HUES6 (cell line): ENCODE data around the gene ERBB4.

ENCODE experiments used
- H3K27ac ChIP-seq: 2 replicates; pipeline ENCODE4 v1.7.0; 2013; ENCODE audit warnings: low read depth, mild to moderate bottlenecking, low read length, inconsistent platforms
- H3K27me3 ChIP-seq: 2 replicates; pipeline ENCODE4 v1.6.1; 2013; ENCODE audit warnings: low read length; ENCODE audit not compliant: control insufficient read depth, insufficient read depth
- H3K36me3 ChIP-seq: 2 replicates; pipeline ENCODE4 v1.6.1; 2013; ENCODE audit warnings: low read length; ENCODE audit not compliant: control insufficient read depth, insufficient read depth
- H3K4me1 ChIP-seq: 2 replicates; pipeline ENCODE4 v1.6.1; 2013; ENCODE audit warnings: low read length; ENCODE audit not compliant: control insufficient read depth, insufficient read depth
- H3K4me3 ChIP-seq: 2 replicates; pipeline ENCODE4 v1.5.1; 2013; ENCODE audit warnings: low read depth, low read length
- H3K9ac ChIP-seq: one replicate; pipeline ENCODE4 v1.6.1; 2013; ENCODE audit warnings: mild to moderate bottlenecking, low read length
- H3K9me3 ChIP-seq: 2 replicates; pipeline ENCODE4 v1.6.1; 2013; ENCODE audit warnings: low read depth, low read length; ENCODE audit not compliant: control insufficient read depth, insufficient read depth

Gene ERBB4

GRCh38 chr2:211436182-211436581 lies 1102.4 kb downstream of the ERBB4 start:
- Histone ChIP-seq H3K4me1 (no peaks in the 10 kb centered on the region; the same call in 1 of the 2 replicates), H3K4me3 (no peak overlapping the region), H3K36me3 (no peaks in the 10 kb centered on the region), H3K9ac (no peak overlapping the region), H3K27me3 (no peaks in the 10 kb centered on the region), H3K9me3 (no peaks in the 10 kb centered on the region; the same call in 1 of the 2 replicates), H3K27ac (no peak overlapping the region)

- H3K27me3 ChIP-seq, result no peaks in the 10 kb centered on the region
- H3K9ac ChIP-seq, result no peak overlapping the region
- H3K4me1 ChIP-seq, result no peaks in the 10 kb centered on the region; the same call in 1 of the 2 replicates
- no peaks in the 10 kb centered on the region for H3K9me3 ChIP-seq
- H3K4me3 ChIP-seq, result no peak overlapping the region
- no peak overlapping the region for H3K27ac ChIP-seq
- H3K36me3 ChIP-seq, result no peaks in the 10 kb centered on the region
Observed at GRCh38 chr2:211435331-211435730, 1103.3 kb downstream of the ERBB4 start.

GRCh38 chr2:211434773-211435172 lies 1103.8 kb downstream of the ERBB4 start:
- Histone ChIP-seq H3K9me3 (no peaks in the 10 kb centered on the region), H3K27me3 (no peaks in the 10 kb centered on the region)

GRCh38 chr2:211429256-211429920 lies 1109.2 kb downstream of the ERBB4 start:
- Histone ChIP-seq H3K9me3 (no peaks in the 10 kb centered on the region), H3K9ac (no peak overlapping the region), H3K4me1 (no peaks in the 10 kb centered on the region), H3K4me3 (no peak overlapping the region), H3K27ac (no peak overlapping the region), H3K27me3 (no peaks in the 10 kb centered on the region), H3K36me3 (no peaks in the 10 kb centered on the region)

More at GRCh38 chr2:211434773-211435172, 1103.8 kb downstream of the ERBB4 start:
- H3K4me1 ChIP-seq, result no peaks in the 10 kb centered on the region; the same call in 1 of the 2 replicates
- H3K9ac ChIP-seq, result no peak overlapping the region
- H3K36me3 ChIP-seq, result no peaks in the 10 kb centered on the region
- no peak overlapping the region for H3K27ac ChIP-seq
- no peak overlapping the region for H3K4me3 ChIP-seq

GRCh38 chr2:211426240-211426639 lies 1112.4 kb downstream of the ERBB4 start:
- H3K27me3 ChIP-seq, result no peaks in the 10 kb centered on the region
- no peaks in the 10 kb centered on the region for H3K36me3 ChIP-seq
- H3K9ac ChIP-seq, result no peak overlapping the region
- no peak overlapping the region for H3K27ac ChIP-seq
- H3K9me3 ChIP-seq, result no peaks in the 10 kb centered on the region
- H3K4me3 ChIP-seq, result no peak overlapping the region
- H3K4me1 ChIP-seq, result no peaks in the 10 kb centered on the region

GRCh38 chr2:211423018-211423417 lies 1115.6 kb downstream of the ERBB4 start:
- Histone ChIP-seq H3K9me3 (no peaks in the 10 kb centered on the region), H3K4me1 (no peaks in the 10 kb centered on the region), H3K27ac (no peak overlapping the region), H3K4me3 (no peak overlapping the region), H3K9ac (no peak overlapping the region), H3K27me3 (no peaks in the 10 kb centered on the region), H3K36me3 (no peaks in the 10 kb centered on the region)

GRCh38 chr2:211417544-211417943 lies 1121.1 kb downstream of the ERBB4 start:
- Histone ChIP-seq H3K4me1 (no peaks in the 10 kb centered on the region), H3K27me3 (no peaks in the 10 kb centered on the region), H3K4me3 (no peak overlapping the region), H3K36me3 (no peaks in the 10 kb centered on the region), H3K9me3 (peaks cover 7% of the 10 kb centered on the region; the same call in 1 of the 2 replicates), H3K9ac (no peak overlapping the region), H3K27ac (no peak overlapping the region)

GRCh38 chr2:211416373-211416772 lies 1122.2 kb downstream of the ERBB4 start:
- peaks cover 7% of the 10 kb centered on the region; the same call in 1 of the 2 replicates for H3K9me3 ChIP-seq
- H3K27me3 ChIP-seq, result no peaks in the 10 kb centered on the region
- no peaks in the 10 kb centered on the region for H3K4me1 ChIP-seq
- no peak overlapping the region for H3K4me3 ChIP-seq
- no peak overlapping the region for H3K27ac ChIP-seq
- H3K9ac ChIP-seq, result no peak overlapping the region
- no peaks in the 10 kb centered on the region for H3K36me3 ChIP-seq

GRCh38 chr2:211413746-211414145 lies 1124.9 kb downstream of the ERBB4 start:
- H3K4me3 ChIP-seq, result no peak overlapping the region
- H3K27ac ChIP-seq, result no peak overlapping the region
- no peak overlapping the region for H3K9ac ChIP-seq
- H3K27me3 ChIP-seq, result no peaks in the 10 kb centered on the region
- no peaks in the 10 kb centered on the region for H3K36me3 ChIP-seq
- H3K4me1 ChIP-seq, result no peaks in the 10 kb centered on the region
- peaks cover 7% of the 10 kb centered on the region; the same call in 1 of the 2 replicates for H3K9me3 ChIP-seq

- H3K9ac ChIP-seq, result no peak overlapping the region
- H3K4me3 ChIP-seq, result no peak overlapping the region
- H3K27me3 ChIP-seq, result no peaks in the 10 kb centered on the region
- no peaks in the 10 kb centered on the region for H3K36me3 ChIP-seq
- no peak overlapping the region for H3K27ac ChIP-seq
- no peaks in the 10 kb centered on the region for H3K9me3 ChIP-seq
- no peaks in the 10 kb centered on the region for H3K4me1 ChIP-seq
Observed at GRCh38 chr2:211408483-211408891, 1130.1 kb downstream of the ERBB4 start.

- Histone ChIP-seq H3K9me3 (no peaks in the 10 kb centered on the region), H3K9ac (no peak overlapping the region), H3K27me3 (no peaks in the 10 kb centered on the region), H3K36me3 (no peaks in the 10 kb centered on the region), H3K4me1 (no peaks in the 10 kb centered on the region), H3K4me3 (no peak overlapping the region), H3K27ac (no peak overlapping the region)
Observed at GRCh38 chr2:211407076-211407475, 1131.5 kb downstream of the ERBB4 start.
